Right ventricle myocardium inferior (tissue), 1 donor: ENCODE data around the gene MYRFL. TPM values are rescaled to one million over a fixed set of nuclear protein-coding genes. Genes with fewer than 3 reads are reported as not detected.

Source experiments
- ATAC-seq: fragments of 200-7000 bp; cut with Tn5 transposase; one replicate; pipeline ENCODE4 v1.9.1; 2020; ENCODE audit warnings: mild to moderate bottlenecking, moderate library complexity
- DNase-seq: peaks from one replicate; pipeline ENCODE4 v3.0.0; 2021; ENCODE audit errors: missing footprints
- intact Hi-C: fragments of 100-400 bp; cut with DNase I; formaldehyde crosslinking; loops from one replicate; pipeline ENCODE4 v1.11.0; 2022
- total RNA-seq: library from RNA; stranded (reverse); fragmentation: NEBNext Ultra II Directional; extraction: Animal tissue kit (Norgen Biotek cat#: 25700); gene quantifications from one replicate; pipeline ENCODE4 v1.2.1, GENCODE V29; 2021
- donor health status: DM: no; HTN: yes; CAD: no; lungs with severe emphysema.

The MYRFL gene
- total RNA-seq, 1 donor from 2014 or later: 0.11 TPM

GRCh38 chr12:69999561-69999960, 174.5 kb downstream of the MYRFL start:
- DNase-seq (no peak), ATAC-seq (no peak)
- intact Hi-C loops: no loop called here

DNA sequence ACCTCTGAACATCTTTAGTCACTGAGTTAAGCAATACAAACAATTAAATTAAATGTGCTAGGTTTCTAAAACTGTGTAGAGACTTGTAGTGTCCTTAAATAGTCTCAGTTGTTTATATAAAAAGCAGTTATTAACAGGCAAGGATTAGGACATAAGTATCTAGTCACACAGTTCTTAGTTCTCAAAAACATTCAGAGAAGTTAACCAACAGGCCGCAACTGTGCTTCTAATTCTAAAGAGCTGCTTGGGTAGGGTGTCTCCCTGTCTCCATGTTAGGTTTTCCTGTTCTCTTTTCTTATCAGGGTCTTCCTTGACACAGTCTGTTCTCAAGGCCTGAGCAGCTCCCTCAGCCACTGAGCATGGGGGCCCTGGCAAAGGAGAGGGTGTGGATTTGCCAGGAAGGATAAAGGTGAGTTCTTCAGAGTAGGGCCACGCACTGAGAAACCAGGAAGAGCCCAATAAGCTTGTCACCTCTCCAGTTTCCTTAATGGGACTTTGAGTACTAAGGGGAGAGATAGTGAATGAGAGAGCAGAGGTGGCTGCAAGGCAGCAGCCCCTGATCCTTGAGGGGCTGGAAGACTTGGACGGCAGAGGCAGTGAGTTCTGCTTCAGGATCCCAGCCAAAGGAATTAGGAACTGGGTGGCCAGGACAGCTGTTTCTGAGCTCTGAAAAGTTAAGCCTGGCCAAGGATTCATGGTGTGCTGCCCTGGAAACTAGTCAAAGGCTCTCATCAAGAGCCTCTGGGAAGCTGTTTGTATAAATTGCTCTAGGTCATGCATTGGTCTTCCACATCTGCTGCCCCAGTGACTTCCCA, 177.3 kb downstream of the MYRFL start:
- peak; percentile 91 for ATAC-seq
- DNase-seq: no peak
- intact Hi-C loops: no loop called here

DNA sequence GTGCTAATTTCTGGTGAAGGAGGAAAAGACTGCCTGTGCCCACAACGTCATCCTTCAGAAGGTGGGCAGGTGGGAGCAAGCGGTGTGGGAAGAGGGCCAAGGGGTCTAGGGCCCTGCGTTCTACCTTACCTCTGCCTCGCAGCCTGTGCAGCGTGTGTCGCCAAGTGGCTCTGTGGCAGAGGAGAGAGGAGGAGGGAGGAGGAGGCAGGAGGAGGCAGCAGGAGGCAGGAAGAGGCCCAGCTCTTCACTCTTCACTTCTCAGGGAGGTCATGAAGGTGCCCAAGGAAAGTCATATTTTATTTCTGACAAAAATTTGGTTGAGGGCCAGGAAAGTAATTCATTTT, 177.9 kb downstream of the MYRFL start:
- intact Hi-C loops: no loop called here
- no peak for DNase-seq
- peak; percentile 62 for ATAC-seq

GRCh38 chr12:70005864-70006618, 181.0 kb downstream of the MYRFL start:
- intact Hi-C loops: no loop called here
- DNase-seq (no peak), ATAC-seq (no peak)

- intact Hi-C loops: no loop called here
- no peak for DNase-seq
- no peak for ATAC-seq
Observed at GRCh38 chr12:70006619-70006973, 181.6 kb downstream of the MYRFL start.

DNA sequence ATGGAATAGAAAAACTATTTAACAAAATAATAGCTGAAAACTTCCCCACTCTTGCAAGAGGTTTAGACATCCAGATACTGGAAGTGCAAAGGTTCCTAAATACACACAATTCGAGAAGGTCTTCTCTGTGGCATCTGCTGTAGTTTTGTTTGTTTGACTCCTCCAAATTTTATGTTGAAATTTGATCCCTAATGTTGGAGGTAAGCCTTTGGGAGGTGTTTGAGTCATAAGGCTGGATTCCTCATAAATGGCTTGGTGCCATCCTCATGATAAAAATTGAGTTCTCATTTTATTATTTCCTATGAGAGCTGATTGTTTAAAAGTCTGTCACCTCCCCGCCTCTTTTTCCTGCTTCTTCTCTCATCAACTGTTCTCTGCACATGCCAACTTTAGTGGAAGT, 182.7 kb downstream of the MYRFL start:
- no peak for DNase-seq
- ATAC-seq: no peak
- intact Hi-C loops: no loop called here

Other genes starting within 250 kb of the MYRFL start
- 100 TPM for gene CCT2, start 239.8 kb upstream of the MYRFL start, total RNA-seq
- gene LRRC10, start 214.3 kb upstream of the MYRFL start, total RNA-seq: 39.2 TPM
- gene BEST3, start 125.9 kb upstream of the MYRFL start, total RNA-seq: 0.30 TPM
- gene RAB3IP, start 86.4 kb upstream of the MYRFL start, total RNA-seq: 25.6 TPM